H9 (cell line): ENCODE data around the gene KRTAP10-3. TPM values are rescaled to one million over a fixed set of nuclear protein-coding genes. Genes with fewer than 3 reads are reported as not detected.

Experiments used
- DNase-seq: peaks from one replicate; pipeline ENCODE4 v3.0.0-alpha.2; 2017
- H2AFZ ChIP-seq: one replicate; pipeline ENCODE4 v1.6.1; 2013; ENCODE audit warnings: mild to moderate bottlenecking, low read length, control low read depth, moderate library complexity
- H2AK5ac ChIP-seq: 2 replicates; pipeline ENCODE4 v1.6.1; 2013; ENCODE audit warnings: low read length, control low read depth, mixed read lengths; ENCODE audit not compliant: insufficient read length
- H2BK120ac ChIP-seq: one replicate; pipeline ENCODE4 v1.6.1; 2013; ENCODE audit warnings: low read depth, mild to moderate bottlenecking, low read length, control low read depth, inconsistent platforms; ENCODE audit not compliant: poor library complexity, severe bottlenecking
- H2BK12ac ChIP-seq: 2 replicates; pipeline ENCODE4 v1.6.1; 2013; ENCODE audit warnings: low read length, control low read depth, mixed read lengths, low read depth; ENCODE audit not compliant: insufficient read length
- H2BK15ac ChIP-seq: 2 replicates; pipeline ENCODE4 v1.6.1; 2013; ENCODE audit warnings: low read depth, low read length, control low read depth
- H2BK20ac ChIP-seq: one replicate; pipeline ENCODE4 v1.6.1; 2013; ENCODE audit warnings: low read depth, mild to moderate bottlenecking, low read length, control low read depth, inconsistent platforms; ENCODE audit not compliant: poor library complexity, severe bottlenecking
- H2BK5ac ChIP-seq: 2 replicates; pipeline ENCODE4 v1.6.1; 2013; ENCODE audit warnings: low read length, control low read depth, mixed read lengths; ENCODE audit not compliant: insufficient read length
- H3K14ac ChIP-seq: 2 replicates; pipeline ENCODE4 v1.6.1; 2013; ENCODE audit warnings: low read length, control low read depth; ENCODE audit not compliant: insufficient read depth
- H3K18ac ChIP-seq: 2 replicates; pipeline ENCODE4 v1.6.1; 2013; ENCODE audit warnings: low read depth, mild to moderate bottlenecking, mixed read lengths, low read length, control low read depth; ENCODE audit not compliant: insufficient read length
- H3K23ac ChIP-seq: 2 replicates; pipeline ENCODE4 v1.6.1; 2013; ENCODE audit warnings: low read length, control low read depth, mixed read lengths, low read depth; ENCODE audit not compliant: insufficient read length
- H3K23me2 ChIP-seq: 2 replicates; pipeline ENCODE4 v1.6.1; 2013; ENCODE audit warnings: low read depth, mild to moderate bottlenecking, mixed read lengths, low read length, control low read depth; ENCODE audit not compliant: insufficient read length, poor library complexity, severe bottlenecking
- H3K27ac ChIP-seq: 2 replicates; pipeline ENCODE4 v1.5.1; 2013; ENCODE audit warnings: low read length, control low read depth, mixed read lengths, low read depth; ENCODE audit not compliant: insufficient read length
- H3K27me3 ChIP-seq: 2 replicates; pipeline ENCODE4 v1.6.1; 2013; ENCODE audit warnings: low read length, control low read depth, inconsistent platforms; ENCODE audit not compliant: insufficient read depth
- H3K4ac ChIP-seq: 2 replicates; pipeline ENCODE4 v1.6.1; 2013; ENCODE audit warnings: low read depth, mild to moderate bottlenecking, control low read depth, inconsistent platforms, low read length, moderate library complexity
- H3K4me1 ChIP-seq: 2 replicates; pipeline ENCODE4 v1.6.1; 2013; ENCODE audit warnings: low read length, control low read depth, inconsistent platforms; ENCODE audit not compliant: insufficient read depth
- H3K4me2 ChIP-seq: 2 replicates; pipeline ENCODE4 v1.6.1; 2013; ENCODE audit warnings: low read length, control low read depth, mixed read lengths; ENCODE audit not compliant: insufficient read length, insufficient read depth
- H3K56ac ChIP-seq: 2 replicates; pipeline ENCODE4 v1.6.1; 2013; ENCODE audit warnings: low read depth, mild to moderate bottlenecking, mixed read lengths, low read length, control low read depth; ENCODE audit not compliant: insufficient read length
- H3K79me1 ChIP-seq: 2 replicates; pipeline ENCODE4 v1.6.1; 2013; ENCODE audit warnings: low read depth, mild to moderate bottlenecking, moderate library complexity, low read length, control low read depth, inconsistent platforms; ENCODE audit not compliant: insufficient read depth, poor library complexity, severe bottlenecking
- H3K79me2 ChIP-seq: 2 replicates; pipeline ENCODE4 v1.6.1; 2013; ENCODE audit warnings: low read length, control low read depth, inconsistent platforms; ENCODE audit not compliant: insufficient read depth
- H3K9ac ChIP-seq: 2 replicates; pipeline ENCODE4 v1.6.1; 2013; ENCODE audit warnings: low read length, control low read depth, mixed read lengths; ENCODE audit not compliant: insufficient read length; ENCODE audit errors: extremely low read depth
- H3K9me3 ChIP-seq: one replicate; pipeline ENCODE4 v1.6.1; 2013; ENCODE audit warnings: low read depth, low read length, inconsistent platforms; ENCODE audit not compliant: control insufficient read depth
- H3T11ph ChIP-seq: one replicate; pipeline ENCODE4 v1.6.1; 2013; ENCODE audit warnings: mild to moderate bottlenecking, low read length, control low read depth, inconsistent platforms
- H4K20me1 ChIP-seq: one replicate; pipeline ENCODE4 v1.6.1; 2013; ENCODE audit not compliant: control insufficient read depth, insufficient read length, insufficient read depth
- H4K5ac ChIP-seq: 2 replicates; pipeline ENCODE4 v1.6.1; 2013; ENCODE audit warnings: low read depth, mild to moderate bottlenecking, mixed read lengths, low read length, control low read depth; ENCODE audit not compliant: insufficient read length
- H4K8ac ChIP-seq: replicated peaks from 2 replicates; pipeline ENCODE4 v1.6.1; 2013; ENCODE audit warnings: low read length, control low read depth, mixed read lengths, low read depth; ENCODE audit not compliant: insufficient read length
- H4K91ac ChIP-seq: 2 replicates; pipeline ENCODE4 v1.6.1; 2013; ENCODE audit warnings: low read depth, mild to moderate bottlenecking, moderate library complexity, mixed read lengths, low read length, control low read depth; ENCODE audit not compliant: insufficient read length
- H3K27ac Mint-ChIP-seq, 3 experiments: 2 replicates in 2 of 3; 3 replicates in 1 of 3; pipeline ENCODE4 v1.8.0; 2020 to 2021; ENCODE audit warnings: mixed read lengths in 3 of 3, mild to moderate bottlenecking in 1 of 3, moderate library complexity in 1 of 3
- H3K27me3 Mint-ChIP-seq: 2 replicates; pipeline ENCODE4 v1.8.0; 2021; ENCODE audit warnings: low read depth, mild to moderate bottlenecking, moderate library complexity, mixed read lengths
- H3K36me3 Mint-ChIP-seq, 3 experiments: 2 replicates in 2 of 3; 3 replicates in 1 of 3; pipeline ENCODE4 v1.8.0; 2020 to 2021; ENCODE audit warnings: low read depth in 3 of 3, mixed read lengths in 3 of 3; ENCODE audit not compliant: insufficient read depth in 1 of 3
- H3K4me1 Mint-ChIP-seq, 2 experiments: 2 replicates each; pipeline ENCODE4 v1.8.0; 2020; ENCODE audit warnings: mixed read lengths in 2 of 2
- H3K4me3 Mint-ChIP-seq, 2 experiments: 2 replicates in 1 of 2; 3 replicates in 1 of 2; pipeline ENCODE4 v1.8.0; 2020 to 2021; ENCODE audit warnings: mild to moderate bottlenecking in 2 of 2, mixed read lengths in 2 of 2, moderate library complexity in 1 of 2
- H3K9me3 Mint-ChIP-seq, 2 experiments: 2 replicates in 1 of 2; 3 replicates in 1 of 2; pipeline ENCODE4 v1.8.0; 2020; ENCODE audit warnings: mild to moderate bottlenecking in 2 of 2, mixed read lengths in 2 of 2, moderate library complexity in 1 of 2
- CTCF ChIP-seq: fragments of 200-600 bp; sonication (generic); conservative IDR thresholded peaks from 3 replicates; pipeline ENCODE4 v1.8.0; 2021; ENCODE audit warnings: antibody characterized with exemption, mild to moderate bottlenecking
- WGBS: extraction: QIAGEN DNeasy Blood & Tissue Kit; methylation state at CpG from one replicate; pipeline ENCODE4 v1.1.7; 2013; ENCODE audit warnings: missing lambda C conversion rate, low lambda C conversion rate, mixed read lengths; ENCODE audit not compliant: insufficient read length; ENCODE audit errors: extremely low coverage; 5-methylcytosine and 5-hydroxymethylcytosine counted together
- total RNA-seq: library from RNA; stranded (reverse); gene quantifications from 2 replicates; pipeline ENCODE4 v1.2.1, GENCODE V29; 2021

KRTAP10-3 gene
- total RNA-seq, 1 experiment from 2014 or later: not detected

GRCh38 chr21:44516828-44517174, 41.8 kb downstream of the KRTAP10-3 start:
- no peak overlapping the region for H3K23ac ChIP-seq
- H3K79me2 ChIP-seq: no peaks in the 10 kb centered on the region
- H3K4me1 ChIP-seq: no peaks in the 10 kb centered on the region
- no peak overlapping the region for H2BK5ac ChIP-seq
- no peak for TF ChIP-seq CTCF
- H2BK15ac ChIP-seq: no peak overlapping the region
- no peak overlapping the region for H4K8ac ChIP-seq
- no peak overlapping the region for H2AFZ ChIP-seq
- no peak overlapping the region for H3K9ac ChIP-seq
- no peak overlapping the region for H2AK5ac ChIP-seq
- H3K9me3 ChIP-seq: no peaks in the 10 kb centered on the region
- no peak overlapping the region for H2BK120ac ChIP-seq
- no peaks in the 10 kb centered on the region for H3K27me3 ChIP-seq
- H3K4me3 Mint-ChIP-seq: no peak overlapping the region; a peak in 2 of 5 replicates
- no peaks in the 10 kb centered on the region for H3K9me3 Mint-ChIP-seq
- H2BK12ac ChIP-seq: no peak overlapping the region
- H3K56ac ChIP-seq: no peak overlapping the region
- no peak for DNase-seq
- no peak overlapping the region for H4K5ac ChIP-seq
- no peak overlapping the region for H3T11ph ChIP-seq
- no peaks in the 10 kb centered on the region for H3K23me2 ChIP-seq
- H4K91ac ChIP-seq: no peak overlapping the region
- H3K36me3 Mint-ChIP-seq: peaks cover 2 to 8% (median 4%) of the 10 kb centered on the region in 3 experiments; a peak in 4 of 7 replicates
- H3K27ac Mint-ChIP-seq: peak overlapping the region in 1 of 3 experiments; percentile 29; a peak in 2 of 7 replicates
- WGBS: no CpG with 5 or more reads among the region's 10 CpGs
- H3K4me2 ChIP-seq: no peak overlapping the region
- H2BK20ac ChIP-seq: no peak overlapping the region
- no peak overlapping the region for H3K4ac ChIP-seq
- H3K4me1 Mint-ChIP-seq: peaks cover 4 to 8% of the 10 kb centered on the region in 2 experiments; a peak in 2 of 4 replicates
- peaks cover 12% of the 10 kb centered on the region for H3K27me3 Mint-ChIP-seq
- no peak overlapping the region for H3K18ac ChIP-seq
- no peaks in the 10 kb centered on the region for H4K20me1 ChIP-seq
- no peaks in the 10 kb centered on the region for H3K79me1 ChIP-seq
- H3K27ac ChIP-seq: no peak overlapping the region
- H3K14ac ChIP-seq: no peak overlapping the region
